Progenitor cell of endocrine pancreas (in vitro differentiated cells): ENCODE measurements around the gene PALLD. TPM values are rescaled to one million over a fixed set of nuclear protein-coding genes. Genes with fewer than 3 reads are reported as not detected.

Experiments
- DNase-seq: peaks from one replicate; pipeline ENCODE4 v3.0.0; 2021; ENCODE audit warnings: low spot score; ENCODE audit not compliant: unreplicated experiment
- H3K27ac Mint-ChIP-seq: 2 replicates; pipeline ENCODE4 v1.8.0; 2021; ENCODE audit warnings: mild to moderate bottlenecking, moderate library complexity, mixed read lengths
- H3K27me3 Mint-ChIP-seq: 2 replicates; pipeline ENCODE4 v1.8.0; 2021; ENCODE audit warnings: mixed read lengths
- H3K36me3 Mint-ChIP-seq: 2 replicates; pipeline ENCODE4 v1.8.0; 2022; ENCODE audit warnings: mixed read lengths; ENCODE audit not compliant: insufficient read depth
- H3K4me1 Mint-ChIP-seq: 2 replicates; pipeline ENCODE4 v1.8.0; 2021; ENCODE audit warnings: low read depth, mixed read lengths
- H3K4me3 Mint-ChIP-seq: 2 replicates; pipeline ENCODE4 v1.8.0; 2021; ENCODE audit warnings: low read depth, mild to moderate bottlenecking, moderate library complexity, mixed read lengths
- H3K9me3 Mint-ChIP-seq: 2 replicates; pipeline ENCODE4 v1.8.0; 2021; ENCODE audit warnings: low read depth, mixed read lengths
- CTCF ChIP-seq: fragments of 200-600 bp; sonication (generic); IDR thresholded peaks from one replicate; pipeline ENCODE4 v1.5.0; 2021; ENCODE audit warnings: antibody characterized with exemption, mild to moderate bottlenecking; ENCODE audit not compliant: unreplicated experiment
- total RNA-seq: library from RNA; stranded (reverse); gene quantifications from 2 replicates; pipeline ENCODE4 v1.2.1, GENCODE V29; 2021

PALLD gene
- total RNA-seq, 1 donor from 2014 or later = 43.2 TPM

- no peak for DNase-seq
- no peak overlapping the region for H3K27ac Mint-ChIP-seq
- no peak overlapping the region for H3K4me3 Mint-ChIP-seq
- peaks cover 24% of the 10 kb centered on the region for H3K4me1 Mint-ChIP-seq
- H3K27me3 Mint-ChIP-seq = no peaks in the 10 kb centered on the region
- peaks cover 4% of the 10 kb centered on the region for H3K9me3 Mint-ChIP-seq
- H3K36me3 Mint-ChIP-seq = no peaks in the 10 kb centered on the region
- no peak for TF ChIP-seq CTCF
Observed at GRCh38 chr4:168555437-168555836, 58.6 kb downstream of the PALLD start.

GRCh38 chr4:168557658-168558057, 60.8 kb downstream of the PALLD start:
- TF ChIP-seq CTCF = no peak
- Mint-ChIP-seq H3K4me3 (no peak overlapping the region), H3K27me3 (no peaks in the 10 kb centered on the region), H3K4me1 (peaks cover 40% of the 10 kb centered on the region), H3K9me3 (peaks cover 4% of the 10 kb centered on the region), H3K27ac (no peak overlapping the region), H3K36me3 (no peaks in the 10 kb centered on the region)
- DNase-seq = no peak

- H3K27me3 Mint-ChIP-seq = no peaks in the 10 kb centered on the region
- no peaks in the 10 kb centered on the region for H3K36me3 Mint-ChIP-seq
- peaks cover 45% of the 10 kb centered on the region for H3K4me1 Mint-ChIP-seq
- no peak for TF ChIP-seq CTCF
- H3K4me3 Mint-ChIP-seq = no peak overlapping the region
- no peak for DNase-seq
- H3K27ac Mint-ChIP-seq = no peak overlapping the region
- peaks cover 4% of the 10 kb centered on the region for H3K9me3 Mint-ChIP-seq
Observed at GRCh38 chr4:168558599-168558998, 61.7 kb downstream of the PALLD start.

- TF ChIP-seq CTCF = no peak
- no peak for DNase-seq
- Mint-ChIP-seq H3K4me1 (peaks cover 51% of the 10 kb centered on the region), H3K4me3 (no peak overlapping the region), H3K27me3 (no peaks in the 10 kb centered on the region), H3K9me3 (peaks cover 4% of the 10 kb centered on the region), H3K36me3 (no peaks in the 10 kb centered on the region), H3K27ac (peak overlapping the region; percentile 22)
Observed at GRCh38 chr4:168560184-168561180, 63.6 kb downstream of the PALLD start.

- DNase-seq = no peak
- H3K4me3 Mint-ChIP-seq = no peak overlapping the region
- H3K27me3 Mint-ChIP-seq = no peaks in the 10 kb centered on the region
- peaks cover 4% of the 10 kb centered on the region for H3K9me3 Mint-ChIP-seq
- H3K36me3 Mint-ChIP-seq = no peaks in the 10 kb centered on the region
- H3K4me1 Mint-ChIP-seq = peaks cover 52% of the 10 kb centered on the region
- H3K27ac Mint-ChIP-seq = no peak overlapping the region
- TF ChIP-seq CTCF = no peak
Observed at GRCh38 chr4:168562041-168562571, 65.3 kb downstream of the PALLD start.
